ENCODE results near the gene VRK2.

DNA sequence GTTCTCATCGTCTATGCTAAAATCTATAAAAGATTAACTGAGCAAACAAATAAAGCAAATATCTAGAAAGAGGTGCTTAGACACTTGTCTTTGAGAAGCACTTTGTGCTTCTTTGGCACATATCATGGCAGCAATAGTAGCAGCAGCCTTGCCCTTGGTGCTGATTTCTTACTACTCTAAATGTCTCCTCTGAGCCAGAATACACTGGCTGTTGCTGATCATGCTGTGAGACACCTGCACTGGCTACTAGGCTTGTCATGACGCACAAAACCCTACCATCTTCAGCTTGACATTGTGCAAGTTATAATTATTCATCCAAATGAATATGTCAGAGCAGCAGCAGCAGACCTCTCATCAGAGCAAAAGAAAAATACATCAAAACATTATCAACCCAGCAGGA is 147.9 kb downstream of the VRK2 start:
- TF ChIP-seq, protein P1, sequence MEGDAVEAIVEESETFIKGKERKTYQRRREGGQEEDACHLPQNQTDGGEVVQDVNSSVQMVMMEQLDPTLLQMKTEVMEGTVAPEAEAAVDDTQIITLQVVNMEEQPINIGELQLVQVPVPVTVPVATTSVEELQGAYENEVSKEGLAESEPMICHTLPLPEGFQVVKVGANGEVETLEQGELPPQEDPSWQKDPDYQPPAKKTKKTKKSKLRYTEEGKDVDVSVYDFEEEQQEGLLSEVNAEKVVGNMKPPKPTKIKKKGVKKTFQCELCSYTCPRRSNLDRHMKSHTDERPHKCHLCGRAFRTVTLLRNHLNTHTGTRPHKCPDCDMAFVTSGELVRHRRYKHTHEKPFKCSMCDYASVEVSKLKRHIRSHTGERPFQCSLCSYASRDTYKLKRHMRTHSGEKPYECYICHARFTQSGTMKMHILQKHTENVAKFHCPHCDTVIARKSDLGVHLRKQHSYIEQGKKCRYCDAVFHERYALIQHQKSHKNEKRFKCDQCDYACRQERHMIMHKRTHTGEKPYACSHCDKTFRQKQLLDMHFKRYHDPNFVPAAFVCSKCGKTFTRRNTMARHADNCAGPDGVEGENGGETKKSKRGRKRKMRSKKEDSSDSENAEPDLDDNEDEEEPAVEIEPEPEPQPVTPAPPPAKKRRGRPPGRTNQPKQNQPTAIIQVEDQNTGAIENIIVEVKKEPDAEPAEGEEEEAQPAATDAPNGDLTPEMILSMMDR (IDR thresholded peaks at IDR 0.05) = no peak
- TF ChIP-seq TCF7L2 (IDR thresholded peaks at IDR 0.05; ENCODE audit: low read depth, low read length) (no peak), POLR2AphosphoS5 (IDR thresholded peaks at IDR 0.05; ENCODE audit: low read depth, low read length) (no peak)
